GM23248 (cell line): ENCODE results near the gene CADPS. TPM values are rescaled to one million over a fixed set of nuclear protein-coding genes. Genes with fewer than 3 reads are reported as not detected.

Experiments
- DNase-seq: peaks from one replicate; pipeline ENCODE4 v3.0.0-alpha.2; 2015
- H2AFZ ChIP-seq: fragments of 200-600 bp; sonication (generic); 2 replicates; pipeline ENCODE4 v1.6.1; 2016; ENCODE audit warnings: antibody characterized with exemption
- H3F3A ChIP-seq: fragments of 200-600 bp; sonication (generic); 2 replicates; pipeline ENCODE4 v1.6.1; 2016; ENCODE audit warnings: mild to moderate bottlenecking, antibody characterized with exemption, mixed run types; ENCODE audit not compliant: insufficient read depth
- H3K27ac ChIP-seq: fragments of 200-600 bp; sonication (generic); 2 replicates; pipeline ENCODE4 v1.5.1; 2016; ENCODE audit warnings: mild to moderate bottlenecking
- H3K27me3 ChIP-seq: fragments of 200-600 bp; sonication (generic); replicated peaks from 2 replicates; pipeline ENCODE4 v1.6.1; 2016; ENCODE audit warnings: mild to moderate bottlenecking; ENCODE audit not compliant: insufficient read depth
- H3K36me3 ChIP-seq: fragments of 200-600 bp; sonication (generic); 2 replicates; pipeline ENCODE4 v1.6.1; 2016; ENCODE audit warnings: low read depth, mild to moderate bottlenecking
- H3K4me1 ChIP-seq: fragments of 200-600 bp; sonication (generic); 2 replicates; pipeline ENCODE4 v1.6.1; 2016; ENCODE audit warnings: mild to moderate bottlenecking; ENCODE audit not compliant: insufficient read depth
- H3K4me2 ChIP-seq: fragments of 200-600 bp; sonication (generic); one replicate; pipeline ENCODE4 v1.6.1; 2016; ENCODE audit warnings: mild to moderate bottlenecking; ENCODE audit not compliant: unreplicated experiment
- H3K4me3 ChIP-seq: fragments of 200-600 bp; sonication (generic); 2 replicates; pipeline ENCODE4 v1.5.1; 2016; ENCODE audit warnings: mild to moderate bottlenecking
- H3K79me2 ChIP-seq: fragments of 200-600 bp; sonication (generic); 2 replicates; pipeline ENCODE4 v1.6.1; 2016; ENCODE audit warnings: mild to moderate bottlenecking; ENCODE audit not compliant: insufficient read depth
- H3K9ac ChIP-seq: fragments of 200-600 bp; sonication (generic); 2 replicates; pipeline ENCODE4 v1.6.1; 2016; ENCODE audit warnings: mild to moderate bottlenecking
- H3K9me2 ChIP-seq: fragments of 200-600 bp; sonication (generic); 2 replicates; pipeline ENCODE4 v1.6.1; 2016; ENCODE audit warnings: mixed run types, mild to moderate bottlenecking, moderate library complexity; ENCODE audit not compliant: insufficient read depth
- H3K9me3 ChIP-seq: fragments of 200-600 bp; sonication (generic); one replicate; pipeline ENCODE4 v1.6.1; 2017; ENCODE audit warnings: low read depth
- H4K20me1 ChIP-seq: fragments of 200-600 bp; sonication (generic); 2 replicates; pipeline ENCODE4 v1.6.0; 2016; ENCODE audit not compliant: insufficient read depth
- EZH2 ChIP-seq: fragments of 200-600 bp; sonication (generic); IDR thresholded peaks from 2 replicates; pipeline ENCODE4 v1.6.1; 2018; ENCODE audit warnings: antibody characterized with exemption, mild to moderate bottlenecking; ENCODE audit not compliant: insufficient read depth, poor library complexity, severe bottlenecking
- EZH2phosphoT487 ChIP-seq: fragments of 200-600 bp; sonication (generic); IDR thresholded peaks from 2 replicates; pipeline ENCODE4 v1.6.1; 2018; ENCODE audit warnings: antibody characterized with exemption, moderate library complexity, mild to moderate bottlenecking, low read depth; ENCODE audit not compliant: insufficient read depth
- WGBS, 2 experiments: methylation state at CpG; one replicate each; pipeline ENCODE4 v1.1.6; 2015 to 2017; ENCODE audit warnings: low lambda C conversion rate in 2 of 2, low coverage in 1 of 2; ENCODE audit errors: missing lambda C conversion rate in 2 of 2; 5-methylcytosine and 5-hydroxymethylcytosine counted together
- in situ Hi-C: fragments of 300-500 bp; cut with MboI; formaldehyde crosslinking; loops from 2 replicates; pipeline ENCODE4 v1.15.0; 2020
- polyA plus RNA-seq: library from polyadenylated mRNA; unstranded; fragments of >200 nt; fragmentation: Nextera tagmentation; extraction: Ambion mirVana; gene quantifications from 2 replicates; pipeline ENCODE4 v1.2.1, GENCODE V29; 2016
- total RNA-seq: library from RNA; depleted of rRNA; stranded (reverse); fragments of >200 nt; shearing (Covaris generic); gene quantifications from 2 replicates; pipeline ENCODE4 v1.2.3, GENCODE V29; 2014

The CADPS gene
- total and polyA plus RNA-seq, 2 experiments from 2014 or later, result 3.0 to 4.1 TPM

- TF ChIP-seq EZH2phosphoT487, result no peak
- TF ChIP-seq EZH2, result no peak
- H3K36me3 ChIP-seq, result no peaks in the 10 kb centered on the region
- peak; percentile 62 for DNase-seq
Observed at GRCh38 chr3:62686503-62687294, 188.5 kb downstream of the CADPS start.

GRCh38 chr3:62682826-62683225 is 192.4 kb downstream of the CADPS start:
- no peaks in the 10 kb centered on the region for H3K79me2 ChIP-seq
- H3K4me3 ChIP-seq, result no peak overlapping the region
- peaks cover 13% of the 10 kb centered on the region for H3K4me1 ChIP-seq
- no peak overlapping the region for H3K9ac ChIP-seq
- H3K4me2 ChIP-seq, result no peak overlapping the region
- in situ Hi-C loops, result no loop called here
- DNase-seq, result no peak
- H3K9me3 ChIP-seq, result no peaks in the 10 kb centered on the region
- no peak overlapping the region for H3K27ac ChIP-seq
- no peaks in the 10 kb centered on the region for H3K27me3 ChIP-seq
- H3K9me2 ChIP-seq, result no peaks in the 10 kb centered on the region
- TF ChIP-seq EZH2phosphoT487, result no peak
- TF ChIP-seq EZH2, result no peak
- no peaks in the 10 kb centered on the region for H4K20me1 ChIP-seq
- H3F3A ChIP-seq, result peaks cover 9% of the 10 kb centered on the region; the same call in 1 of the 2 replicates
- H2AFZ ChIP-seq, result no peak overlapping the region
- H3K36me3 ChIP-seq, result no peaks in the 10 kb centered on the region
- WGBS, 2 experiments, result 58 to 63% methylated on average over 2 of the region's 2 CpGs

More at GRCh38 chr3:62686503-62687294, 188.5 kb downstream of the CADPS start:
- H3K27ac ChIP-seq, result no peak overlapping the region
- H3K9me3 ChIP-seq, result no peaks in the 10 kb centered on the region
- in situ Hi-C loops, result no loop called here
- no peaks in the 10 kb centered on the region for H3K9me2 ChIP-seq
- no peaks in the 10 kb centered on the region for H3K79me2 ChIP-seq
- H3K4me2 ChIP-seq, result no peak overlapping the region
- no peak overlapping the region for H3K9ac ChIP-seq
- H3K4me3 ChIP-seq, result no peak overlapping the region
- H3K27me3 ChIP-seq, result no peaks in the 10 kb centered on the region
- H2AFZ ChIP-seq, result no peak overlapping the region
- peaks cover 13% of the 10 kb centered on the region for H3K4me1 ChIP-seq
- H4K20me1 ChIP-seq, result no peaks in the 10 kb centered on the region
- peaks cover 9% of the 10 kb centered on the region; the same call in 1 of the 2 replicates for H3F3A ChIP-seq
- 7% methylated on average over 4 of the region's 4 CpGs for WGBS, 2 experiments

- no peak overlapping the region for H3K27ac ChIP-seq
- in situ Hi-C loops, result no loop called here
Observed at GRCh38 chr3:62679988-62680387, 195.2 kb downstream of the CADPS start.

GRCh38 chr3:62678841-62679240 is 196.4 kb downstream of the CADPS start:
- in situ Hi-C loops, result no loop called here
- no peak overlapping the region for H3K9ac ChIP-seq
- no peak overlapping the region for H3K27ac ChIP-seq
- no peaks in the 10 kb centered on the region for H3F3A ChIP-seq
- DNase-seq, result no peak
- H3K4me3 ChIP-seq, result no peak overlapping the region
- H3K36me3 ChIP-seq, result no peaks in the 10 kb centered on the region
- 70 to 85% methylated on average over 3 of the region's 3 CpGs for WGBS, 2 experiments
- H3K79me2 ChIP-seq, result no peaks in the 10 kb centered on the region
- H3K9me3 ChIP-seq, result no peaks in the 10 kb centered on the region
- H4K20me1 ChIP-seq, result no peaks in the 10 kb centered on the region
- no peaks in the 10 kb centered on the region for H3K4me1 ChIP-seq
- H3K9me2 ChIP-seq, result no peaks in the 10 kb centered on the region
- no peak overlapping the region for H3K4me2 ChIP-seq
- no peaks in the 10 kb centered on the region for H3K27me3 ChIP-seq
- no peak overlapping the region for H2AFZ ChIP-seq
- TF ChIP-seq EZH2 (no peak), EZH2phosphoT487 (no peak)

More at GRCh38 chr3:62679988-62680387, 195.2 kb downstream of the CADPS start:
- 86 to 88% methylated on average over 3 of the region's 3 CpGs for WGBS, 2 experiments
- no peaks in the 10 kb centered on the region for H3K9me3 ChIP-seq
- H4K20me1 ChIP-seq, result no peaks in the 10 kb centered on the region
- no peaks in the 10 kb centered on the region for H3K9me2 ChIP-seq
- no peak overlapping the region for H2AFZ ChIP-seq
- H3K79me2 ChIP-seq, result no peaks in the 10 kb centered on the region
- no peaks in the 10 kb centered on the region for H3F3A ChIP-seq
- no peaks in the 10 kb centered on the region for H3K27me3 ChIP-seq
- no peak overlapping the region for H3K4me3 ChIP-seq
- H3K4me1 ChIP-seq, result no peaks in the 10 kb centered on the region
- H3K36me3 ChIP-seq, result no peaks in the 10 kb centered on the region
- no peak overlapping the region for H3K9ac ChIP-seq
- no peak overlapping the region for H3K4me2 ChIP-seq
- no peak for TF ChIP-seq EZH2phosphoT487
- TF ChIP-seq EZH2, result no peak
- DNase-seq, result no peak
